Hindlimb muscle (tissue), 1 donor: ENCODE measurements around the gene P2RY4. TPM values are rescaled to one million over a fixed set of nuclear protein-coding genes. Genes with fewer than 3 reads are reported as not detected.
A peak's percentile ranks its signal among the peaks of the same experiment; 100 is the strongest.
"Not testable (repeated sequence)": the region's sequence is repeated elsewhere in the genome, so short reads cannot be mapped to it uniquely, and the experiment has no call there.

Source experiments
- DNase-seq: peaks from one replicate; pipeline ENCODE4 v3.0.0-alpha.2; 2013
- polyA plus RNA-seq: library from polyadenylated mRNA; unstranded; fragments of 120-200 nt; gene quantifications from one replicate; pipeline ENCODE4 v1.2.1, GENCODE V29; 2013; ENCODE audit not compliant: insufficient read length

Gene P2RY4
- polyA plus RNA-seq: 0.25 TPM

DNA sequence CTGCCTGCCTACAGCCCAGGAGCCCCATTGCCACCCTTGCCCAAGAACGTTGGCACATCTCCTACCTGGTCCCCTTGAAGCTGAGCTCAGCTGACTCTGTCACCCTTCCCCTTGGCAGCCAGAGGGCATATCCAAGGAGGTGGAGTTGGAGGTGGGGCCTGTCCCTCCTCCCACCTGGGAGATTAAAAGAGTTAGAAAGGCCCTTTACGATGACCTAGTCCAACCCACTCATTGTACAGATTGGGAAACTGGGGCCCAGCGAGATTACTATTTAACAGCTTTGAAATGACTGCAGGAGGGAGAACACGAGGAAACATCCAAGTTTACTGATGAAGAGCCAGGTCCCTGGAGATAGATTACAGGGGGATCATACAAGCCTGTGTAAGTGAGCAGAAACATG is at the start of gene P2RY4:
Gene P2RY4, minus strand, starts transcription at position 101 of the 400 bp plus-strand sequence. CDS start 580 bp downstream, outside the sequence.
- no peak for DNase-seq

DNA sequence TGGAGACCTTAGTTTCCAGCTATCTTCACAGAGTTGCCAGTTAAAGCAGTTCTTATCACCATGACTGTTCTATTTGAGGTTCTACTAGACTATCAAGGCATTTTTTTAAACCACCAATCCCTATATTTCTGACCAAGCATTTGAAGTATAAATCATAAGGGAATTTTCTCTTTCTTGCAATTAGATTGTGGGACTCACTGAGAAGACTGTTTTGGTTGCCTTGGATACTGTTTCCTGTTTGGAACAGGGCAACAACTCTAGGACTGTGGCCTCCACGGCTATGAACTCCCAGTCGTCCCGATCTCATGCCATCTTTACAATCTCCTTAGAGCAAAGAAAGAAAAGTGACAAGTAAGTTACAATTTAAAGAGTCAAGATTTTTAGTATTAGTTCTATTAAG is 41.7 kb upstream of the P2RY4 start:
- no peak for DNase-seq

DNA sequence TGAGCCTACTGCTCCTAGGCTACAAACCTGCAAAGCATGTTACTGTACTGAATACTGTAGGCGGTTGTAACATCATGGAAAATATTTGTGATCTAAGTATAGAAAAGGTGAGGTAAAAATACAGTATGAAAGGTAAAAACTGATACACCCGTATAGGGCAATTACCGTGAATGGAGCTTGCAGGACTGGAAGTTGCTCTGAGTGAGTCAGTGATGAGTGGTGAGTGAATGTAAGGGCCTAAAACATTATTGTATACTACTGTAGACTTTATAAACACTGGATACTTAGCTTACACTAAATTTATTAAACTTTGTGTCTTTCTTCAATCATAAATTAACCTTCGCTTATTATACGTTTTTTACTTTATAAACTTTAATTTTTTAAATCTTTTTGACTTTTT is 33.6 kb upstream of the P2RY4 start:
- no peak for DNase-seq

DNA sequence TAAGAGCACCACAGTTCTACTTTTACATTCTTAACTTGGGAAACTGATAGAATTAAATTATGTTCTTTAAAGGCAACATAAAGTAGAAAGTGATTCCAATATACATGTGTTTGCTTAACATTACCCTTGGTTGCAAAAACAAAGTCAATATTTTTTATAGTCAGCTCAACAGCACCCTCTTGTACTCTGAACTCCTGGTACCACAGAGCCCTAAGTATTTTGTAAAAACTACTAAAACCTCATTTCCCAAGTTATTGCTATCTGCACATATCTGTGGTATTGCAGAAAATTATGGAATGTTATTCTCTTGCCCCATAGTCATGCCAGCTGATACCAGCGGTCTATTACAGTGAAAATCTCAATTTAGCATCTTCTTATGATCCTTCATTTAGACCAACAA is 32.8 kb upstream of the P2RY4 start:
- no peak for DNase-seq

DNA sequence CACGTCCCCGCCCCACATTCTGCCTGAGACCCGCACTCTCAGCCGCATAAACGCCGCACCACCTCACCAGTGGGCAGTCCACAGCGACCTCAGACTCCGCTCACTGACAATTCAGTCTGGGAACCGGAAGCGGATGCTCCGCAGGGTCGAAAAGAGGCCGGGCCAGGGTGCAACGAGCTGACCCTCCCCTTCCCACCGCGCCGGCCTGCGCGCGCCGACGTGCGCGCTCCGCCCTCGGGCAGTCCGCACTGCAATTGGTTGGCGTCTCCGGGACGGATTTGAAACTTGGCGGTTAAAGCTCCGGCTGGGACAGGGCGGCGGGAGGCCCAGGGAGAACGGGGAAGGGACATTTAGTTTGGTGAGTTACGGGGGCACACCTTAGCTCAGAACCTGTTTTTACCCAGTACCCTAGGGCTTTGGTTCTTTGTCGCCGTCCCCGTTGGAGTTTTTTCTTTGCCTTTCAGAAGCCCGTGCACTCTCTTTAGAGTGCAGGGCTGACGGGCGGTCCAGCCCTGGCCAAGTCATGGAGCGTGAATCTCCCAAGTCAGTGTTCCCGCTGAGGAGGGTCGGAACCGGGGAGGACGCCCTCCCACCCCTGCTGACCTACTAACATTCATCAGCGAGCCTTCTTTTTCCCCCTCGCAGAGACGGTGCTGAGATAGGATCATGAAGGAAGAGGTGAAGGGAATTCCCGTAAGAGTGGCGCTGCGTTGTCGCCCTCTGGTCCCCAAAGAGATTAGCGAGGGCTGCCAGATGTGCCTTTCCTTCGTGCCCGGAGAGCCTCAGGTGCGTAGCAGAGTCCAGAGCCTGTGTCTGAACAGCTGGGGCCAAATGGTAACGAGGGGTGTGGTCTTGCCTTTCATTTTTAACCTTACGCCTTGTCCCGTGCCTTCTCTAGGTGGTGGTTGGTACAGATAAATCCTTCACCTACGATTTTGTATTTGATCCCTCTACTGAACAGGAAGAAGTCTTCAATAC is 30.1 kb upstream of the P2RY4 start, which contains the start of the genes KIF4A and PDZD11:
Gene KIF4A, plus strand, starts transcription at position 312 of the 978 bp plus-strand sequence. Its CDS starts 355 bp downstream, at position 667.
Gene PDZD11, minus strand, starts transcription at position 135 of the 978 bp plus-strand sequence. CDS start 586 bp downstream, outside the sequence.
- DNase-seq: peak; percentile 89

DNA sequence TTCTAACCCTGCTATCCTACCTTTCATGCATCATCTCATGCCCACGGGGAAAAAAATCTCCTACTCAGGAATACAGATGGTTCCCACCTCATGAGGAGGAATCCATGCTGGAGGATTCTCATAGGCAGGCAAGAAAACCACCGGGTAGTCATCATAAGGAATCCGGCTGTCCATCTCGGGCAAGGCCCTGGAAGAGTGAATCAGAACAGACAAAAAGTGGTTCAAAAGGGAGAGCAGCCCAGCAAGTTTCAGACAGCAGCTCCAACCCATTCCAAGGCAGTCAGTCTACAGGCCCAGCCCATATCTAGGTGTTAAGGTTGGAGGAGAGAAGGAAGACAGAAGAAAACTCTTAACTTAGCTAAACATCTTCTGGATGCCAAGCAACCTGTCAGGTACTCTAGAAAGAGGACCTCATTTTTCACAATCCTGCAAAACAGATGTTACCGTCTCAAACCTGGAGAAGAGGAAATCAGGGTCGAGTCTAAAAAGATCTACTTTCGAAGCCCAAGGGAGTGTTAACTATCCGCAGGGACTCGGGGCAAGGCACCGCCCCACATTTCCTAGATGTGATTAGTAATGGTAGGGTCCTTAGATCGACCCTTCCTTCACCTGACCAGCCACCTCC is 29.3 kb upstream of the P2RY4 start:
- no peak for DNase-seq

DNA sequence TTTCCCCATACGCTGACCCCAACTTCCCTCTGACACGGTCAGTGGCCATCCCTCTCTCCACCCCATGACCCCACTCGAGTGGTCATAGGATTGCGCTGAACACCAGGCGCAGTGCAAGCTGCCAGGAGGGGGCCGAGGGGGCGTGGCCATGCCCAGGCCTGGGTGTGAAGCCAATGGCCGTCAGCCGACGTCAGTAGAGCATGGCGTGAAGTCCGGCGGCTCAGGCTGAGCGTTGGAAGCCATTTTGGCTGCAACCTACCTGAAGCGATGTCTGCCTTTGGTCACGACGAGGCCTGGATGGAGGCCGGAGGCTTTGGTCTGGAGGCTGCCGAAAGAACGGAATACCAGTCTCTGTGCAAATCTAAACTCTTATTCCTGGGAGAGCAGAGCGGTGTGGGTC is 21.9 kb upstream of the P2RY4 start, which contains the start of gene RAB41:
Gene RAB41, plus strand, starts transcription at position 222 of the 400 bp plus-strand sequence. Its CDS starts 46 bp downstream, at position 268.
- no peak for DNase-seq

DNA sequence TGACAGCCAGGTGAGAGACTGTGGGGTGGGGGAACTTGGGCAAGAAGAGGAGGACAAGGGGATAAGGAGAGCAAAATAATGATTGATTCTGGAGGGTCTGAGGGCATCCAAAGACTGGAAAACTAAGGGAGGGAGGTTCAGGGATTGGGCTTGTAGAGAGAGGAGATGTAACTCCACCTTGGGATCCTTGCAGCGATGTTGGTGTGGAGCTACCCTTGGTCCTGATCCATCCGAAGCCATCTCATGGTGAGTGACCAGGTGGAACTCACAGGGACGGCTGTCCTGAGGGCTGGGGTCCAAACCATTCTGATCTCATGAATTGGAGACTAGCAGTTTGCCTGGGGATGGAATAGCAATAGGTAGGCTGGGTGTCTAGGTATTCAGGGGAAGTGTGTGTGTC is 20.6 kb upstream of the P2RY4 start:
- DNase-seq: no peak

DNA sequence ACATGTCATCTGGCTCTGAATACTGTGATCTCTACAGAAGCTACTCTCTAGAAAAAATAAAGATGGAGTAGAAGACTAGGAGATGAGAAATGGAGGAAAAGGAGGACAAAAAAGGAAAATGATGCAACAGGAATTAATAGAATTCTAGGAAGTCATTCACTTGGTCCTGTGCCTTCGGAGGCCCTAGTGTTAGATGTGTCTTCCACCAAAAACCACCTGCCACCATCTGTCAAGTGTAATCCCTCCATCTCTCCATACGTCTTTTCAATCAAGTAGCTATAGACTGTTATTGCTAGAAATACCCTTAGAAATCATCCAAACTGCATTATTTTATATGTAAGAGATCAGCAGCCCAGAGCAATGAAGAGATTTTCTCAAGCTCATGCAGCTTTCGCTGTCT is 19.1 kb upstream of the P2RY4 start:
- no peak for DNase-seq

DNA sequence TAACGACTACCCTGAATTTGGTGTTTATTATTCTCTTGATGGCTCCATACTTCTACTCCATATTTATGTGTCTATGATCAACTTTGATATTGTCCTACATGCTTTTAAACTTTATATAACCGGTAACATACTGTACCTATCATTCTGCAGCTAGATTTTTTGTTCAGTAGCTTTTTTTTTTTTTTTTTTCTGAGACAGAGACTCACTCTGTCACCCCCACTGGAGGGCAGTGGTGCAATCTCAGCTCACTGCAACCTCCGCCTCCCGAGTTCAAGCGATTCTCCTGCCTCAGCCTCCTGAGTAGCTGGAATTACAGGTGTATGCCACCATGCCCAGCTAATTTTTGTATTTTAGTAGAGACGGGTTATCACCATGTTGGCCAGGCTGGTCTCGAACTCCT is 14.0 kb upstream of the P2RY4 start:
- not testable (repeated sequence) for DNase-seq

DNA sequence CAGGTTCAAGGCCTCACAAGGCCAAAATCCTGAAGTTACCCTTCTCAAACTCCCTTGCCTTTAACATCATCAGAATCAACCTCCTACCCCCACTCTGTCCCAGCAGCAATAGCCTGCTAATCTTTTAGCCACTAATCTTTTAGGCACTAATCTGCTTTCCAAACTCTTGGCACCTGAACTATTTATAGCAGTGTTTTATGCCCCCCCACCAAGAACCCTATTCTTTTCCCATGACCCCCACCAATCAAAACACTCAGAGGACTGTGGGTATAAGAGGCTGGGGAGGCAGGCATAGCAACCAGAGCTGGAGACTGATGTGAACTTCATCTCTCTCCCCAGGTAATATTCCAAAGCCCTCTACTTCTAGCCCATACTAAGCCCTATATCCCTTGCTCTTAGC is 8.0 kb upstream of the P2RY4 start, which contains the start of gene ARR3:
Gene ARR3, plus strand, starts transcription at position 301 of the 400 bp plus-strand sequence. CDS start 1,052 bp downstream, outside the sequence.
- DNase-seq: no peak

DNA sequence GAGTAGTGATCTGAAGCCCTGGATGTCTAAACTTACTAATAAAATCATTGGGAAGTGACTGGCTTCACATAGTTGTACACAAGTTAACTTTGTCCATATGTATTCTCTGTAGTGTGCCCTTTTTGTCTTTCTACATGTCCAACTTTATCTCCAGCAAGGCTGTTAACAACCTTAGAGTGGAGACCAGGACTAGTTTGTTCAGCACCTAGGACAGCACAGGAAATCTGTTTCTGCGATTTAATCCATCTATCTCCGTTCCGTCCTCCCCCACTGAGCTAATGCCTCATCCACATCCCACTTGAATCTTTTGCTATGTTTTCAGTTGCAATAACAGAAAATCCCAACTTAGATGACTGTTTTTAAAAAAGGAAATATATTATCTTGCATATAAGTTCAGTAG is 4.8 kb upstream of the P2RY4 start:
- no peak for DNase-seq

DNA sequence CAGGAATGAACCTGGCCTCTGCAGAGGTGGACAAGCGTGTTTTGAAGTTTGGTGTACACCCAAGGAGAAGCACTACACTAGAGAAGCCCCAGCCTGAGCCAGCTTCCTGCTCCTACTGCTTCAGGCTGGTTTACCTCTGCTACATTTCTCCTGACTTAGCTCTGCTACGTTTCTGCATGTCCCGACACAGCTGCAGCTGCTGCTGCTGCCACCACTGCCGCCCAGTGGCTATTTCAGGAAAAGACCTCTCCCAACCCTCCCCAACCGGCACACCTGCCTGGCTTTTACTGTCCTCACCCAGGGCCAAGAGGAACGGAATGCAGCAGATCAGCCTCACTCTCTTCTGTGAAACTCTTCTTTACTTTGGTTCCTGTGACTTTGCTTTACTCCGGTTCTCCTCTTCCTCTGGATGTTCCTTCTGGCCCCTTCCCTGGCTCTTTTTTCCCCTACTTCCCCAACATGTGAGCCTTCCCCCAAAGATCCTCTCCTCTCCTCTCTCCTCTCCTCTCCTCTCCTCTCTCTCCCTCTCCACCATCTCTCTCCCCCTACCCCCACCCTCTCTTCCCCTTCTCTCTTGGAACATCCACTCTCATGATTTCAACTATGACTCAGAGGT is 3.1 kb upstream of the P2RY4 start:
- DNase-seq: no peak

DNA sequence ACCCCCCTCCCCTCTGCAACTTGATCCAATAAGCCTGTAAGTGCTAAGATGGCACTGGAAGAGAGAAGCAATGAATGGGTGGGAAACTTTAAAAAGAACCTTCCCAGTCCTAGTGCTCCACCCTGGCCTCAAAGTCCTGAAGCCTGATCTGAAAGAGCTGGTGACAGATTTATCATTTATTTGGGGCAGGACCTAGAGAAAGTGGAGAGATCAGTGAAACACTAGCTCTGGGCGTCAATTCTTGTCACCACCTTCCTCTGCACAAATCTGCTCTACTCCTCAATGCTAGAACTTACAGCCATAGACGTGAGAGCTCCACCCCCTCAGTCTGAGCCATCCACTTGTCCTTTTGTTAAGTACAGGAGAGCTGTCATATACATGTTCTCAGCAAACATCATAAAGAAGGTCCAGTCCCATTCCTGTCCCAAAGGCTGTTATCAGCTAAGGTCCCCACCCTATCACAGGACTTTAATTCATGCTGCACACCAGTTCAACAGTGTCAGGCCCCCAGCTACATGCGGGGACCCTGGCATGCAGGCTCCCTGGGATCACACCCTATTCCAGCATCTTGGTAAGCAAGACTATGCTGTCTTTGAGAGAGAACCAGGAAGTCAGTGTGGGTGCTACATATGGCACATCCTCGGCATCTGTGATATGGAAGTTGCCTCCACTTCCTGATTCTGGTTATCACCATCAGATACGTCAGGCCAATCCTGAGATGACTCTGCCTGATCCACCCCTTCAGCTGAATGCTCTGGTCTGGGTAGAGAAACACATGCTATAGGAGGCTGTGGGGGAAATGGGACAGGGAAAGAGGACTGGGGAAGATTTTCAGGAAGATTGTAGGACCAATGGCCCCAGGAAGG is 2.3 kb downstream of the P2RY4 start:
- no peak for DNase-seq

DNA sequence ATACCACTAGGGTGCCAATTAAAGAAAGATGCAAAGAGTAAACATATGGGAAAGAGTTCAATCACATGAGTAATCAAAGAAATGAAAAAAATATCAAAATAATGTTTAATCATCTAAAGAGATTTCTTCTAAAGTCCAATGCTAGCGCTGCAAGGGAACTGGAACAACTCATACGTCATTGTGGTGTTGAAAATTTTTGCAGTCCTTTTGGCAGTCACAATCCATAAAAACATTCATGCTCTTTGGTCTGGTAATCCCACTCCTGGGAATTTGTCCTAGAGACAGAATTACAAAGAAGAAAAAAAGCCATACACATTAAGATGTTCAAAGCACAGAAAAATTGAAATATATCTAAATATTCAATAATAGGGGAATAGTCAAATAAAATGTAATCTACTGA is 4.6 kb downstream of the P2RY4 start:
- no peak for DNase-seq

DNA sequence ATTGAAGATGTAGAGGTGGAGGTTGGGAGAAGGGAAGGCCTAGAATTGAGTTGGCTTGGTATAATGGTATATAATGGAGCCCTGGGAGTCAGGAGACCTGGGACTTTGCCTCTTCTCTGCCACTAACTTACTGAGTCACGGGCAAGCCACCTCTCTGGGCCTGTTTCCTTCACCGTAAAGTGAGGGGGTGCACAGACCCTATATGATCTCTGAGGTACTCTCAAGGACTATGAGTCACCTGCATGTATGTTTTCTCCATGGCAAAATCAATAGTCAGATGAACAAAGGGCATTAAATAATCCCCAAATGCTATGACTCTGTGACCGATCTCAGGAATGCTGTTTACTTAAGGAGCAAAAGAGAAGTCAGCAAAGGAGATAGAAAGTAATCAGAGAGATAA is 5.1 kb downstream of the P2RY4 start:
- no peak for DNase-seq

DNA sequence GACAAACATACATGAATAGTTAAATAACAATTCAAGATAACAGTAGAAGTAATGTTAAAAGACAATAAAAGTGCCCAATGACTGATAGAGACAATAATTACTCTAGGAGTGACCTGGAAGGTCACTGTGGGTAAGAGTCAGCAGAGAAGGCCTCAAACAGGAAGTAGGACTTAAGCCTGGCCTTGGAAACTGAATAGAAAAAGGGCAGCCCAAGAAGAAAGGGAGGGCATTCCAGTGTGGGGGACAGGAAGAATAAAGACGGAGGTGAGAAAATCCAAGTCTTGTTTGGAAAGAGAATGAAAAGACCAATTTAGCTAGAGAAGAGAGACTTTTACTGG is 6.0 kb downstream of the P2RY4 start:
- DNase-seq: no peak

DNA sequence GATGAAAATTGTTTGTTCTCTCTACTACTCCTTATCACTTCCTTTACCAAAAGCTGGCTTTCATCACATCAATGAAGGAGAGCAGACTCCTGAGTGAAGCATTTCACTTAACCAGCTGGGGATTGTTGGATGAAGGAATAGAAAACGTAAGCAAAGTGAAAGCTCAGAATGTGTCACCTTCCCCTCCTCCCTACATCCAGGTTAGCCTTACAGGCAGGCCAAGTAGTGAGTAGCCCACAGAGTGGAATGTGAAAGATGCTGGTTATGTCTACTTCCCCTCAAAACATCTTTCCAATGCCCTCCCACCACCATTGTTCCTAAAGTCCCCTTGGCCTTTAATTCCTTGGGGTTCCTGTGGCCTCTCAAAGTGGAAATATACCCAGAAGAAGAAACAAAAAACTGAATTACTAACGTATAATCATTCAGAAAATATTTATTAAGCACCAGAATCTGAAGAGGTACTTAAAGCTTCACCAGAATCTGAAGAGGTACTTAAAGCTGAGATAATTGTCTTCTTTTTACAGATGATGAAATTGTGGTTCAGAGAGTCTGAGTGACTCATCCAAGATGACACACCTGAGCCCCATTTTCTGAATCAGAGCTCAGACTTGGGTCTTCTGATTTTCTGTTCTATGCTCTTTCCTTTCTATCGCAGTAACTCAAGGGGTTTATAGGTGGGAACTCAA is 6.5 kb downstream of the P2RY4 start:
- no peak for DNase-seq

DNA sequence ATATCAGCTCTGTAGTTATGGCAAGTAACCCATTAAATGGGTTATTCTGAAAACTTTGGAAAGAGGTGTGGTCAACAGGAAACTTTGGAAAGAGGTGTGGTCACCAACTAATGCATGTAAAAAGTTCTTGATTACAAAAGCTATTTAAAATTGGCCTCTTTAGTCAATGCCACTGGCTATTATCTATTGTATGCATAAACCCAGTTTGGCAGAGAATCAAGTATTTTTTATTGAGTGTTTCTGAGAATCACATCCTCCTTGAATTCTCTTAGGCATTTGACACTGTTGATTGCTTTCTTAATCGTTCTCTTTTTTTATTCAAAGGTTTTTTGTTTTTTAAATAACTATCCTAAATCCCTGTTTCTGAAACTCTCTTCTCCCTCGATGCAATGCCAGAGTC is 7.5 kb downstream of the P2RY4 start:
- no peak for DNase-seq

DNA sequence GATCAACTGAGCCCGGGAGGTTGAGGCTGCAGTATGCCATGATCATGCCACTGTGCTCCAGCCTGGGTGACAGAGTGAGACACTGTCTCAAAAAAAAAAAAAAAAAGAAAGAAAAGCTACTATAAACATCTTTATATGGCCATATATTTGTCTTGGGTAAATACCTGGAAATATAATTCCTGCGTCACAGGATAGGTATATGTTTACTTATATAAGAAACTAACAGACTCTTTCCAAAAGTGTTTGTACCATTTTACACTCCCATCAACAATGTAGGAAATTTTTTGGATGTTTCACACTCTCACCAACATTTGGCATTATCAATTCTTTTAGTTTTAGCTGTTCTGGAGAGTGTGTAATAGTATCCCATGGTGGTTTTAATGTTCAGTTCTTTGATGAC is 12.8 kb downstream of the P2RY4 start:
- DNase-seq: no peak

DNA sequence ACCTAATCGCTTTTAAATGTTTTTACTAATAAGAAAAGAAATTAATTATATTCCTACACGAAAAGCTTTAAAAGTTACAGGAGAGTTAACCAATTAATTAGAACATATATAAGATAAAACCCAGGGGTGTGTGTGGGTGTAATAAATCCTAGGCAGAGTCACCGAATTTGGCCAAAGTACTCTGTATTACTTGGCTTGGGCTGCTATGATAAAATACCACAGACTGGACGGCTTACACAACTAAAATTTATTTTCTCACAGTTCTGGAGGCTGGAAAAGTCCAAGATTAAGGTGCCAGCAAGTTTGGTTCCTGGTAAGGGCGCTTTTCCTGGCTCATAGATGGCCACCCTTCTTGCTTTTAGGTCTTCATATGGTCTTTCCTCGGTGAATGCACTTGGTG is 15.1 kb downstream of the P2RY4 start:
- no peak for DNase-seq
